GM20000 (cell line): ENCODE results near the gene ACE2.
A peak's percentile ranks its signal among the peaks of the same experiment; 100 is the strongest.

Experiments used
- DNase-seq: peaks from one replicate; pipeline ENCODE4 v3.0.0; 2012; ENCODE audit warnings: low spot score
- TF ChIP-seq, protein P1 (sequence below): IDR thresholded peaks from 2 replicates; pipeline ENCODE4 v1.5.1; 2012; ENCODE audit warnings: mild to moderate bottlenecking, control low read depth; ENCODE audit errors: extremely low read depth, missing control alignments

ACE2 gene

DNA sequence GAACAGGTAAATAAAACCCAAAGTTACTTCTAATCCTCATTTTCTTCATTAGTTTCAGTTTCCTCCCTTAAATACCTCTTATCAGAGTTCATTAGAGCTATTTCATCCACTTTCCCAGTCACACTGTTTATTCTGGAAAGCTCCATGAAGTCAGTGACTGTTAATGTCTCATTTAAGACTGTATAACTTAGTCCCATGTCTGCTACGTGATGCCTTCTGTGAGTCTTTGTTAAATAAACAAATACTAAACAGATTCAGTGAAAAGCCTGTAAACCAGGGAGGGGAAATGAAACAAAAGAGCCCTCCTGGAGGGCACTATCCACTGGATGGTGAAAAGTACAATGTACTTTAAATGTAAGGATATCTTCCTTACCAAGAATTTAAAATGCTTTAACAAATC is 24.7 kb downstream of the ACE2 start:
- DNase-seq = no peak
- TF ChIP-seq, protein P1, sequence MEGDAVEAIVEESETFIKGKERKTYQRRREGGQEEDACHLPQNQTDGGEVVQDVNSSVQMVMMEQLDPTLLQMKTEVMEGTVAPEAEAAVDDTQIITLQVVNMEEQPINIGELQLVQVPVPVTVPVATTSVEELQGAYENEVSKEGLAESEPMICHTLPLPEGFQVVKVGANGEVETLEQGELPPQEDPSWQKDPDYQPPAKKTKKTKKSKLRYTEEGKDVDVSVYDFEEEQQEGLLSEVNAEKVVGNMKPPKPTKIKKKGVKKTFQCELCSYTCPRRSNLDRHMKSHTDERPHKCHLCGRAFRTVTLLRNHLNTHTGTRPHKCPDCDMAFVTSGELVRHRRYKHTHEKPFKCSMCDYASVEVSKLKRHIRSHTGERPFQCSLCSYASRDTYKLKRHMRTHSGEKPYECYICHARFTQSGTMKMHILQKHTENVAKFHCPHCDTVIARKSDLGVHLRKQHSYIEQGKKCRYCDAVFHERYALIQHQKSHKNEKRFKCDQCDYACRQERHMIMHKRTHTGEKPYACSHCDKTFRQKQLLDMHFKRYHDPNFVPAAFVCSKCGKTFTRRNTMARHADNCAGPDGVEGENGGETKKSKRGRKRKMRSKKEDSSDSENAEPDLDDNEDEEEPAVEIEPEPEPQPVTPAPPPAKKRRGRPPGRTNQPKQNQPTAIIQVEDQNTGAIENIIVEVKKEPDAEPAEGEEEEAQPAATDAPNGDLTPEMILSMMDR = no peak

DNA sequence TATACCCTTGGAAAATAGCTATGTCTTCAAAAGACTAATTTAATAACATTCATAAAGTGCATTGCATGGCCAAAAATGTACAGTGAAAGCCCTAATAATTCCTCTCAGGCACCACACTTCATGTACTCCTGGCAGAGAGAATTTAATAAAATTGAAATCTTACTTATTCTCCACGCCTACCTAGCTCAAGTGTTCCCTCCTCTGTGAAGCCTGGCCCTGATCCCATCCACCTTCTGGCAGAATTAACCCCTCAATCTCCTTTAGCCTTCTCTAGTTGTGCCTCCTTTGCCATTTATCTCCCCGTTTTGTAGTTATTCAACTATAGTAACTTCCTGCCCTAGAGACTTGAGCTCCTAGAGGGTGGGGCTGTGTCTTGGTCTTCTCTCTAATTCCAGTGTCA is 26.7 kb downstream of the ACE2 start:
- no peak for DNase-seq
- TF ChIP-seq, protein P1 = no peak

DNA sequence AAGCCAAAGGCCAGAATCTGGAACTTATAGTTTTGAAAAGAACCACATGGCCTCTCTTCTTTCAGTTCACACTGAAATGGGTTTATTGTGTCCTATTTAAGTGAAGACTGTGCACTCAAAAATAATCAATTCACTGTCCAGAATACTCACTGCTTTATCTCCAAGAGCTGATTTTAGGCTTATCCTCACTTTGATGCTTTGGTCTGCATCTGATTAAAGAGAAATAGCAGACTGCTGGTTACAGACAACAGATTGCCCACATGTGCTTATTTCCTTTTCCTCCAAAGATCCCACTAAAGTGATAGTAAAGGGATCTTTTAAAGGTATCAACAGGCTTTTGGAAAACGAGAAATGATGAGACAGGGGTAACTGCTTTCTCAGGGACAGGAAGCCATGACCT is 30.6 kb downstream of the ACE2 start:
- TF ChIP-seq, protein P1 = no peak

DNA sequence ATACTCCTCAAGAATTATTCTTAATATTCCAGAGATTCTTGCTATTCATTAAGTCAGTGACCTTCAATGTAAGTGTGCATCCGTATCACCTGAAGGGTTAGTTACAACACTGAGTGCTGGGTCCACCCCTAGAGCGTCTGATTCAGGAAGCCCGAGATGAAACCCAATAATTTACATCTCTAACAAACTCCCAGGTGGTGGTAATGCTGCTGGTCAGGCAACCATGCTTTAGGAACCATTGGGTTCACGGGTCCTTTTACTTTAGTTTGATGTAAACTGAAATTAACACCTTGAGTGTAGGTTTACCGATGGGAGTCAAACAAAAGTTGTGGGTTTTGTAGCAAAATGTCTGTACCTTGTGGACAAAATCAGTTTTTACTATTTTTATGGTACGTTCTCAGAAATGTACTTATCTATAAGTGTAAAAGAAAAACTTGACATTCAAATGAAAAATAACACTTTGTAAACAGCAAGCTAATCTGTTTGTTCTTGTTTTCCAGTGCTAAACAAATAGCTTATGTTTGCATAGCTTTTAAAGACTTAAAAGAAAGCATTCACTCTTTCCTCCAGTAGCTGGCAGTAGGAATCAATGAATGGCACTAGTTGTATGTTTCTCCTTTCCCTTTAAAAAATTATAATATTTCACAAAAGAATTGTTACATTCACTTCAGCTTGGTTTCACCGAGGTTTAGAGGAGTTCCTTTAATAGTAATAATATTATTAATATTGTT is 32.7 kb downstream of the ACE2 start:
- no peak for DNase-seq

More for the DNA sequence above, 30.6 kb downstream of the ACE2 start:
- no peak for DNase-seq

DNA sequence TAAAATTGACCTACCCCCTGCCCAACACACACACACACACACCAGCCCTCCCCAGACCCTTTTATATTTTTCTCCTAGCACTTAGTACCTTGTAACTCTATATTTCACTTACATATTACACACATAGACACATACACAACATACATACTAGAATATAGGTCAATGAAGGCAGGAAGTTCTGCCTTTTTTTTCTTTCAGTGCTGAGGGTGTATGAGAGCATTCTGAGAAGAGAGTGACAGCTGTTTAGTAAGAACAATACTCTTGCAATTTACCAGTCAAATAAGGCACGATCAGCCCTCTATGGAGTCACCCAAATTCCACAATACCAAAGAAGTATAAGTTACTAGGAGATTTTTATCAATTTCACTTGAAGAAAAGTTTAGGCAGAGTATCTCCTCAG is 33.5 kb downstream of the ACE2 start:
- DNase-seq = no peak
- TF ChIP-seq, protein P1 = no peak

More for the DNA sequence above, 32.7 kb downstream of the ACE2 start:
- TF ChIP-seq, protein P1 = no peak

DNA sequence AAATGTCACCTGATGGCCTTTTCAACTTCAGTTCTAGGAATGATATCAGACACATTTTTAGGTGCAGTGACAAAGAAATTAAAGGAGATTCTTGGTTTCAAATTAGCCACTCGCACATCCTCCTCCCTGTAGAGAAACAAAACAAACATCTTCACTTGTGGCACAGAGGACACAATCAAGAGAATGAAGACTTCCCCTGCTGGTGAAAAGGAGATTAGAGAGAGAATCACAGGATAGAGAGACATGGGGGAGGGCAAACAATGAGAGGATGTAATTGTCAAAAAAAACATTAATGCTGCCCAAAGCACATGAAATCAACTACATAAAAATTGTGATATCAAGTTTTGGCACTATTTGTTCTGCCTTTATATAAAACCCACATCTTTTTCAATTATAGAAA is 34.5 kb downstream of the ACE2 start:
- TF ChIP-seq, protein P1 = no peak
- DNase-seq = no peak

DNA sequence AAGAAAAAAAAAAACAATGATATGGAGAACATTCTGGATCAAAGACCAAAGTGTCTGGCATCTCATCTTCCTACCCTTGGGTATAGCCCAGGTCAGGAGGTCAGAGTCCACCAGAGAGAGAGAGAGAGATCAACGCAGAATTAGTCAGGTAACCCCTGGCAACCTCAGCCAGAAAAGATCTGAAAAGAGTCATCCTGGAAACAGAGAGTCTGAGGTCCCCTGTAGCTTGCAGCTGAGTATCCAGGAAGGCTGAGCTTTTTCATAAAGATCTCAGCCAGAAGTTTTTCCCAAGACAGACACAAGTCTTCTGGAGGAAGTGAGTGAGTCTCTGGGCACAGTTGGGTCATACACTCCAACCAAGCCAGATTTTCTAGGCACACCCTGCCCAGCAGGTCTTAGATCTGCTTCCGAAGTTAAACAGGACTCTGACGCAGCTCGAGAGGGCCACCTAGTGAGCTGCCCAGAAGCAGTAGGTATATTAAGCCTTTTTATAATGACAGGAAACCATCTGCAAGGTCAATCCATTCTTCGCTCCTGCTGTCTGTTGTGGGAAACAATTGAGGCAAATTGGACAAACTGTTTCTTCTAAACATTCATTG is 35.7 kb downstream of the ACE2 start:
- TF ChIP-seq, protein P1 = peak; percentile 25
- DNase-seq = peak; percentile 11
